ENCODE data around the gene PTGFRN. TPM values are rescaled to one million over a fixed set of nuclear protein-coding genes. Genes with fewer than 3 reads are reported as not detected.

PTGFRN gene
- total and polyA plus RNA-seq, 2 of the 13 experiments (the other 11 are each of a cell fraction or from before 2014, with no cell fraction given): 3.3 to 11.3 TPM

DNA sequence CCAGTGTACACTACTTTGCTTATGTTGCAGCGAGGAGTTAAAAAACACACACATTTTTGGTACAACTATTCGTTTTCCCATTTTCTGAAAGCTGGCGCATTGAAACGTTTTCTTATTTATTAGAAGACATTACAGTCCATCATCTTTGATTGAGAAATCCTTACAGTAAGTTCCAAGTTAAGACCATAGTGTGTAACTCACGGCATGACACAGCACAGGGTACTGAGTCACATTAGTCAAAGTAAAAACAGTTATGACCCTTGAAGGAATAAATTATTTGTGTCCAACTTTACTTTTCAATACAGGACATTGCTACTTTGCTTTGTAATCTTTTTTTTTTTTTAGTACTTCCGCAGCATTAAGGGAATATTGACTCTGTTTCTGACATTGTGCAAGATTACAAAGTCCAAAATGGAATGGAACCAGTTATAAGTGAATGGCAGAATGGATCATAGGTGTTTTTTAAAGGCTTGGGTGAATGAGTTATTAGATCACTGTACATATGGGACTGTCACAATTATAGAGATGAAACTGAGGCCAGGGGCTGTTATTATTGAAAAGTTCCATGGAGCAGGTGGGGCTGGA, 11.7 kb downstream of the PTGFRN start (continued):
- TF ChIP-seq, protein P1, sequence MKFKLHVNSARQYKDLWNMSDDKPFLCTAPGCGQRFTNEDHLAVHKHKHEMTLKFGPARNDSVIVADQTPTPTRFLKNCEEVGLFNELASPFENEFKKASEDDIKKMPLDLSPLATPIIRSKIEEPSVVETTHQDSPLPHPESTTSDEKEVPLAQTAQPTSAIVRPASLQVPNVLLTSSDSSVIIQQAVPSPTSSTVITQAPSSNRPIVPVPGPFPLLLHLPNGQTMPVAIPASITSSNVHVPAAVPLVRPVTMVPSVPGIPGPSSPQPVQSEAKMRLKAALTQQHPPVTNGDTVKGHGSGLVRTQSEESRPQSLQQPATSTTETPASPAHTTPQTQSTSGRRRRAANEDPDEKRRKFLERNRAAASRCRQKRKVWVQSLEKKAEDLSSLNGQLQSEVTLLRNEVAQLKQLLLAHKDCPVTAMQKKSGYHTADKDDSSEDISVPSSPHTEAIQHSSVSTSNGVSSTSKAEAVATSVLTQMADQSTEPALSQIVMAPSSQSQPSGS (CRISPR knock-in tag; IDR thresholded peaks at IDR 0.05): no peak
- TF ChIP-seq NR2F6 (IDR thresholded peaks at IDR 0.05) (no peak), NR2F6 (CRISPR knock-in tag; IDR thresholded peaks at IDR 0.05) (0 out of 2 replicates have a peak, but pooled peaks have one; percentile 20), HNF4G (IDR thresholded peaks at IDR 0.05; ENCODE audit: borderline replicate concordance, low read depth, low read length) (0 out of 2 replicates have a peak, but pooled peaks have one; percentile 37), HNF4G (CRISPR knock-in tag; IDR thresholded peaks at IDR 0.05; ENCODE audit: borderline replicate concordance, low read depth) (no peak), MED1 (CRISPR knock-in tag; IDR thresholded peaks at IDR 0.05) (0 out of 2 replicates have a peak, but pooled peaks have one; percentile 15), ZNF101 (CRISPR knock-in tag; IDR thresholded peaks at IDR 0.05; ENCODE audit: borderline replicate concordance, low read depth) (no peak), SOX13 (IDR thresholded peaks at IDR 0.05) (no peak), SOX13 (CRISPR knock-in tag; conservative IDR thresholded peaks at IDR 0.05 in 1 of 2, IDR thresholded peaks at IDR 0.05 in 1 of 2) (peak in 1 of 2 experiments; percentile 52; a peak in 1 of 4 replicates), TEAD3 (CRISPR knock-in tag; optimal IDR thresholded peaks at IDR 0.05; ENCODE audit: borderline replicate concordance) (no peak), HMG20B (CRISPR knock-in tag; conservative IDR thresholded peaks at IDR 0.05) (no peak), FOXP4 (CRISPR knock-in tag; IDR thresholded peaks at IDR 0.05) (no peak), NCOR1 (IDR thresholded peaks at IDR 0.05; ENCODE audit: borderline replicate concordance, low read length) (peak; percentile 87), PAWR (CRISPR knock-in tag; IDR thresholded peaks at IDR 0.05; ENCODE audit: borderline replicate concordance) (no peak), EP300 (IDR thresholded peaks at IDR 0.05; ENCODE audit: low read depth in 2 of 2, low read length in 2 of 2) (peak in 1 of 2 experiments; percentile 42; a peak in 2 of 4 replicates), EP300 (CRISPR knock-in tag; IDR thresholded peaks at IDR 0.05; ENCODE audit: borderline replicate concordance) (no peak), ARID5B (CRISPR knock-in tag; IDR thresholded peaks at IDR 0.05) (peak; percentile 80), MYC (CRISPR knock-in tag; IDR thresholded peaks at IDR 0.05; ENCODE audit: borderline replicate concordance) (no peak), ZNF264 (CRISPR knock-in tag; IDR thresholded peaks at IDR 0.05) (no peak)
- TF ChIP-seq, protein P2, sequence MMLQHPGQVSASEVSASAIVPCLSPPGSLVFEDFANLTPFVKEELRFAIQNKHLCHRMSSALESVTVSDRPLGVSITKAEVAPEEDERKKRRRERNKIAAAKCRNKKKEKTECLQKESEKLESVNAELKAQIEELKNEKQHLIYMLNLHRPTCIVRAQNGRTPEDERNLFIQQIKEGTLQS (CRISPR knock-in tag; IDR thresholded peaks at IDR 0.05): no peak

Data from HepG2 (cell line).